ENCODE results near the gene ZNF266.

The ZNF266 gene

GRCh38 chr19:9435279-9436268 is at the start of gene ZNF266:
ZNF266 (minus strand) TSS chr19:9435573; CDS start chr19:9420089, 15,484 bp downstream.
- peak; percentile 83 to 84 for DNase-seq

- no peak for DNase-seq
Observed at GRCh38 chr19:9485140-9485539, 49.8 kb upstream of the ZNF266 start.

GRCh38 chr19:9474975-9475374 is 39.6 kb upstream of the ZNF266 start:
- no peak for DNase-seq

GRCh38 chr19:9467161-9467560 is 31.8 kb upstream of the ZNF266 start:
- no peak for DNase-seq

GRCh38 chr19:9461938-9462337 is 26.6 kb upstream of the ZNF266 start:
- no peak for DNase-seq

GRCh38 chr19:9456018-9456689 is 20.8 kb upstream of the ZNF266 start:
- no peak for DNase-seq

- no peak for DNase-seq
Observed at GRCh38 chr19:9453953-9454352, 18.6 kb upstream of the ZNF266 start.

GRCh38 chr19:9445037-9445436 is 9.7 kb upstream of the ZNF266 start:
- DNase-seq: no peak

GRCh38 chr19:9436358-9436757 is 985 bp upstream of the ZNF266 start:
- no peak for DNase-seq

- DNase-seq: peak; percentile 24 to 49
Observed at GRCh38 chr19:9431475-9431874, 3.9 kb downstream of the ZNF266 start.

GRCh38 chr19:9430444-9430843 is 4.9 kb downstream of the ZNF266 start:
- DNase-seq: no peak

- DNase-seq: no peak
Observed at GRCh38 chr19:9427941-9428340, 7.4 kb downstream of the ZNF266 start.

GRCh38 chr19:9413240-9413954 is 22.0 kb downstream of the ZNF266 start:
- no peak for DNase-seq

- DNase-seq: no peak
Observed at GRCh38 chr19:9407827-9408226, 27.5 kb downstream of the ZNF266 start.

- DNase-seq: no peak
Observed at GRCh38 chr19:9406798-9407352, 28.5 kb downstream of the ZNF266 start.

- DNase-seq: no peak
Observed at GRCh38 chr19:9381361-9381785, 54.0 kb downstream of the ZNF266 start.

- DNase-seq: no peak
Observed at GRCh38 chr19:9370738-9371619, 64.4 kb downstream of the ZNF266 start.

GRCh38 chr19:9362905-9363304 is 72.5 kb downstream of the ZNF266 start, which contains the start of gene ZNF177:
ZNF177 (plus strand) TSS chr19:9363013; CDS start chr19:9378312, 15,299 bp downstream.
- DNase-seq: no peak

Data from AML-193 (cell line).